NT2/D1 (cell line): ENCODE measurements around the gene F12.

Source experiments
- DNase-seq: peaks from one replicate; pipeline ENCODE4 v3.0.0-alpha.2; 2011; ENCODE audit warnings: low read depth, low spot score
- H3K27me3 ChIP-seq: 2 replicates; pipeline ENCODE4 v1.6.0; 2011; ENCODE audit warnings: mild to moderate bottlenecking; ENCODE audit not compliant: insufficient read length, insufficient read depth
- H3K36me3 ChIP-seq: 2 replicates; pipeline ENCODE4 v1.6.1; 2011; ENCODE audit warnings: mild to moderate bottlenecking, low read length, mixed read lengths; ENCODE audit not compliant: insufficient read depth, insufficient read length
- H3K4me1 ChIP-seq: 2 replicates; pipeline ENCODE4 v1.5.1; 2011; ENCODE audit not compliant: insufficient read depth, insufficient read length
- H3K4me3 ChIP-seq: 2 replicates; pipeline ENCODE4 v1.5.1; 2011; ENCODE audit warnings: low read depth; ENCODE audit not compliant: insufficient read length
- H3K9ac ChIP-seq: 2 replicates; pipeline ENCODE4 v1.6.0; 2011; ENCODE audit warnings: low read depth; ENCODE audit not compliant: insufficient read length
- H3K9me3 ChIP-seq: 2 replicates; pipeline ENCODE4 v1.5.1; 2011; ENCODE audit warnings: mild to moderate bottlenecking, low read length; ENCODE audit not compliant: insufficient read depth
- SUZ12 ChIP-seq: IDR thresholded peaks from 2 replicates; pipeline ENCODE4 v1.6.1; 2011; ENCODE audit not compliant: insufficient read length, insufficient read depth; ENCODE audit errors: extremely low read depth
- YY1 ChIP-seq: IDR thresholded peaks from 2 replicates; pipeline ENCODE4 v1.6.1; 2011; ENCODE audit not compliant: insufficient read length, insufficient read depth
- ZNF274 ChIP-seq: IDR thresholded peaks from 2 replicates; pipeline ENCODE4 v1.6.1; 2011; ENCODE audit warnings: mild to moderate bottlenecking, low read depth, low read length

Gene F12

DNA sequence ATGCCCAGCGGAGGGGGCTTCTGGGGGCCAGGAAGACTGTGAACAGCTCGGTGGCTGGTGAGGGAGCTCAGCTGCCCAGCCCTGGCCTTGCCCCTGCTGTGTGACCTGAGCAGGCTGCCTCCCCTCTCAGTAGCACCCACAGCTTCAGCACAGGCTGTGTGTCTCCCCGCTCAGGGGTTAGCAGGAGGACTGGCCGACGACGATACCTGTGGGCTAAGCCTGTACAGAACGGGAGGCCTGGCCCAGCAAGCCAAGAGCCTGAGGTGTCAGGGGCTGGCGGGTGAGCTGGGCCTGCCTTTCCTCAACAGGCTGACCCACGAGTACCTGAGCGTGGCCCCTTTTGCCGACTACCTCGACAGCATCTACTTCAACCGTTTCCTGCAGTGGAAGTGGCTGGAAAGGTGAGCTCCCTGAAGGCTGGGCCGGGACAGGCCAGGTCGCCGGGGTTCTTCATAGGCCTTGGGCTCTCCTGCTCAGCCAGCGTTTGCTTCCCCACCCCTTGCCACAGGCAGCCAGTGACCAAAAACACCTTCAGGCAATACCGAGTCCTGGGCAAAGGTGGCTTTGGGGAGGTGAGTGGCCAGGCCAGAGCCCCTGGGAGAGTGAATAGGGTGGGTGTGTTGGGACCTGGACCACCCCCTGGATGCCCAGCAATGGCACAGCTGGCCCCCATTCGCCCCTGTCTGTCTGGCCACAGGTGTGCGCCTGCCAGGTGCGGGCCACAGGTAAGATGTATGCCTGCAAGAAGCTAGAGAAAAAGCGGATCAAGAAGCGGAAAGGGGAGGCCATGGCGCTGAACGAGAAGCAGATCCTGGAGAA lies 23.7 kb upstream of the F12 start:
- Histone ChIP-seq H3K4me1 (peaks cover 15% of the 10 kb centered on the region), H3K9me3 (no peaks in the 10 kb centered on the region), H3K9ac (no peak overlapping the region), H3K27me3 (no peaks in the 10 kb centered on the region), H3K4me3 (no peak overlapping the region), H3K36me3 (peaks cover 86% of the 10 kb centered on the region)
- no peak for DNase-seq
- TF ChIP-seq SUZ12: no peak
- no peak for TF ChIP-seq YY1
- no peak for TF ChIP-seq ZNF274

DNA sequence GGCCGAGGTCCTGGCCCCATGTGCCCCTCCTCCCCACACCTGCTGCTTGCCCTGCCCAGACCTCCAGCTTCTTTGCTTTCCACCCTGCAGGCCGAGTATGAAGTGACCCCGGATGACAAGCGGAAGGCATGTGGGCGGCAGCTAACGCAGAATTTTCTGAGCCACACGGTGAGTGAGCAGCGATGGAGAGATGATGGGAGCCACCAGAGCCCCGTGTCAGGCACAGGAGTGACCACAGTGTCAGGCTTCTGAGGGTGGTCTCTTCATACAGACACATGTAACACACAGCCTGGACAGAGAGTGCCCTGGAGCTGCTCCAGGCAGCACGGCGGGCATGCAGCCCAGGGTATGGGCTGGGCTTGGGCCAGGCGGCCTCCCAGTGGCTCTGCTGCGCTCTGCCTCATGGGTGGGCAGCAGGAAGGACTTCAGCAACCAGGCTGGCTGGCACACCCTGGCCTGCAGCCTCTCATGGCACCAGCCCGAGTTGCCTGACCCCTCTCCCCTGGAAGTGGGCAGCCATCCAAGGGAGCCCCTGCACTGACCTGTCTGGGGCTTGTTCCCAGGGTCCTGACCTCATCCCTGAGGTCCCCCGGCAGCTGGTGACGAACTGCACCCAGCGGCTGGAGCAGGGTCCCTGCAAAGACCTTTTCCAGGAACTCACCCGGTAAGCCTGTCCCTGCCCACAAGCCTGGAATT lies 22.9 kb upstream of the F12 start:
- no peak overlapping the region for H3K4me3 ChIP-seq
- H3K9me3 ChIP-seq: no peaks in the 10 kb centered on the region
- H3K9ac ChIP-seq: no peak overlapping the region
- peaks cover 17% of the 10 kb centered on the region for H3K4me1 ChIP-seq
- H3K27me3 ChIP-seq: no peaks in the 10 kb centered on the region
- peaks cover 79% of the 10 kb centered on the region for H3K36me3 ChIP-seq
- TF ChIP-seq SUZ12 (no peak), YY1 (no peak), ZNF274 (no peak)
- no peak for DNase-seq

DNA sequence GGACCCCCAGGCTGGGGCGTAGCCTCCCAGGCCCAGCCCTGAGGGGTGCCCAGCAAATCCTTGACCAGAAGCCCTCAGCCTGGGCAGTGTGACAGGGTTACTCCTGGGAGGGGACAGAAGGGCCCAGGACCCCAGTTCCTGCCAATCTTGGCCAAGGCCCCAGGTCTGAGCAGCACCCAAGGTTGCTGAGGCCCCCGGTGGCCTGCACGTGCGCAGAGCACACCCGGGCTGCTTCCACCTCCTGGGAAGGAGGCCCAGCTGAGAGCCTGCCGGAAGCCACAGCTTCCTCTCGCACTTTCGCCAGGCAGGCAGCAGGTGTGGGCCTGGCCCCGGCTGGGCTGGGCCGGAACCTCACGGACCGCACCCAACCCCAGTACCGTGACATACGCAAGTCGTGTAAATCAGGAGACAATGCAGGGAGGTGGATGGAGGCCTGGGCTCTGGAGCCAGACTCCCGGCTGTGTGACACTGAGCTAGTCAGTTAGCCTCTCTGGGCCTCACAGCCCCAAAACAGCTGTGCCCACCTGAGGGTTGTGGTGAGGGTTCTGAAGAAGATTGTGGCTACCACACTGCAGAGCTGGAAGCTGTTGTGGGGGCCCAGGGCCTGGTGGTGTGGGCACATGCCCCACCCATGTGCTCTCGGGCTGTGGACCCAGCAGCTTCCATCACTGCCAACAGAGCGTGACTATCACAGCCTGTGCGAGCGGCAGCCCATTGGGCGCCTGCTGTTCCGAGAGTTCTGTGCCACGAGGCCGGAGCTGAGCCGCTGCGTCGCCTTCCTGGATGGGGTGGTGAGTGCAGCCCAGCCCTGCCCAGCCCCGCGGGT lies 22.2 kb upstream of the F12 start:
- no peak overlapping the region for H3K4me3 ChIP-seq
- peaks cover 21% of the 10 kb centered on the region for H3K4me1 ChIP-seq
- DNase-seq: no peak
- no peaks in the 10 kb centered on the region for H3K9me3 ChIP-seq
- no peak overlapping the region for H3K9ac ChIP-seq
- no peaks in the 10 kb centered on the region for H3K27me3 ChIP-seq
- H3K36me3 ChIP-seq: peaks cover 74% of the 10 kb centered on the region
- no peak for TF ChIP-seq ZNF274
- TF ChIP-seq SUZ12: no peak
- TF ChIP-seq YY1: no peak

DNA sequence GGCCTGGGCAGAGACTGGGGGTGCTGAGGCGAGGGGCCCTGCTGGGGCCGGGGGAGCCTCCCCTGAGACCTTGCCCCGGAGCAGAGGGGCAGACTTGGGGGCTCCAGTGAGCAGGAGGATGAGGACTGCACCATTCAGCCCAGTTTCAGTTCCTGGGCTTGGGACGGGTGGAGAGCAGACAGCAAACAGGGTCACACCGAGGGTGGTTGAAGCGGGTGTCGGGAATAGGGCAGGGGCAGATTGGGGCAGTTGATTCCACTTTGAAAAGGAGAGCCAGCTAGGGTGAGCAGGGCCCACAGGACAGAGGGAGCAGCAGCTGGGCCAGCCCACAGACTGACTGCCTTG lies 21.6 kb upstream of the F12 start:
- Histone ChIP-seq H3K9ac (no peak overlapping the region), H3K27me3 (no peaks in the 10 kb centered on the region), H3K4me3 (no peak overlapping the region), H3K4me1 (peaks cover 21% of the 10 kb centered on the region), H3K9me3 (no peaks in the 10 kb centered on the region), H3K36me3 (peaks cover 69% of the 10 kb centered on the region)
- DNase-seq: no peak
- TF ChIP-seq ZNF274 (no peak), YY1 (no peak), SUZ12 (no peak)

DNA sequence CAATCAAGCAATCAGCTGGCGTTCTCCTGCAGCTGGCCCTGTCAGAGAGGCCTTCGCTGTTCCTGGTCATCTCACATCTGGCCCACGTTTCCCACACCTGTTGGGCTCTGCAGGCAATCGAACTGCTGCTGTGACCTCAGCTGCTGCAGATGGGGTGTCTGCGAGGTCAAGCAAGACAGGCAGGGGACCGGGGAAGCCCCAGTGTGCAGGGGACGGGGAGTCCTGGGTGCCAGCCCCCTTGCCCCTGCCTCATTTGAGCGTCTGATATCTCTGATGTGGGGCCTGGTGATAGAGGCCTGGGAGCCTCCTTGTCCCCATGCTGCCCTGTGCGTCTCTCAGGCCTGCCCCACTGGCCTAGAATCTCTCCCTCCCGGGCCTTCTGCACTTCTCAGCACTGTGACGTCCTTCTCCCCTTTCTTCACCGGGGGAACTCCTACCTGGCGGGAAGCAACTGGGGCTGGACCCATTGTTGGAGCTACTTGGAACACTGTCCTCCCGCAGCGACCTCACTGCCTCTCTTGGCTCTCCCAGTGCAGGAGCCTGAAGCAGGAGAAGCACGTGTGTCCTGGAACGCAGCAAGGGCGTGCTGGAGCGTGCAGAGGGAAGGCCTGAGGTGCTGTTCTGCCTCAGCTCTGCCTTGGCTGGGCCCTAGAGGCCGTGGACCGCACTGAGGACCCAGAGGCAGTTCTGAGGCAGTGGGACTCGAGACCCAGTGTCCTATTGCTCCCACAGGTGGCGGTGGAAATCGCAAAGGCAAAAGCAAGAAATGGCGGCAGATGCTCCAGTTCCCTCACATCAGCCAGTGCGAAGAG lies 21.0 kb upstream of the F12 start:
- no peak for TF ChIP-seq SUZ12
- TF ChIP-seq ZNF274: no peak
- no peak for TF ChIP-seq YY1
- Histone ChIP-seq H3K4me1 (peaks cover 23% of the 10 kb centered on the region), H3K9ac (no peak overlapping the region), H3K4me3 (no peak overlapping the region), H3K9me3 (no peaks in the 10 kb centered on the region), H3K36me3 (peaks cover 64% of the 10 kb centered on the region), H3K27me3 (no peaks in the 10 kb centered on the region)
- no peak for DNase-seq

DNA sequence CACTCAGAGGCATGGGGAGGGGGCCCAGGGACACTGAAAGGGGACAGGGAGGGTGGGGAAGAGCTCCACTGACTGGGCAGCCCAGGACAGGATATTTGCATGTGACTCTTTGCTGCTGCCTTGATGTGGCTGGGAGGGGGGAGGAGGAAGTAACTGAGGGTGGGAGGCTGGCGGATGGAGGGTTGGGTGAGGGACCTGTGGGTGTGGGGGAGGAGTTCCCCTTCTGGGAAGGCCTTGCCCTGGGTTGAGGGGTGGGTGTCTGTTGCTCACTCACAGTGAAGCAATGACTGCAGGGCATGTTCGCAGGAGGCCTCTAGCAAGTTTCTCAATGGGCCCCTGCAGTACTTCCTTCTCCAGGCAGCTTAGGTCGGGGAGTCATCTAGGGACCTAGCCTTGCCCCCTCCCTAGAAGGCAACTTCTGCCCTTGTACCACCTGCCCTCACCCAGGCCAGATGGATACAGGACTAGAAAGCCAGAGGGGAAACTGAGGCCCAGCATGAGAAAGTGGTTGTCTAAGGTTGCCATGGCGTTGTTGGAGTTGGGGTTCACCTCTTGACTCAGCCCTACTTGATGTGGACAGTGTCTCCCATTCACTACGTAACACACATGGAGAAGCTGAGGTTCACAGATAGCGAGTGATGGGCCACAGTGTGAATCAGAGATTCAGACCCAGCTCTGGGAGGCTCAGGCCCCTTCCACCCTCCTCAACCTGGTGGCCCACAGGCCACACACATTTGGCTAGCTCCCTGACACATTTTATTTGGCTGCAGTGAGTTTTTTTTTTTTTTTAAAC lies 20.1 kb upstream of the F12 start:
- TF ChIP-seq ZNF274: no peak
- TF ChIP-seq YY1: no peak
- DNase-seq: no peak
- no peak overlapping the region for H3K4me3 ChIP-seq
- H3K27me3 ChIP-seq: no peaks in the 10 kb centered on the region
- H3K9ac ChIP-seq: peak overlapping the region; percentile 21
- H3K9me3 ChIP-seq: no peaks in the 10 kb centered on the region
- H3K36me3 ChIP-seq: peaks cover 55% of the 10 kb centered on the region
- peaks cover 25% of the 10 kb centered on the region for H3K4me1 ChIP-seq
